Uterus (tissue), 4 donors: ENCODE data around the gene CLTB. TPM values are rescaled to one million over a fixed set of nuclear protein-coding genes. Genes with fewer than 3 reads are reported as not detected.

Experiments
- DNase-seq, 2 donors: peaks; one replicate each; pipeline ENCODE4 v3.0.0-alpha.2; 2019 to 2020
- H3K27ac ChIP-seq, 2 donors: fragments of 200-600 bp; sonication (generic); 1 replicate in 1 of 2; 2 replicates in 1 of 2; pipeline ENCODE4 v1.5.1; 2016 to 2018
- H3K27me3 ChIP-seq, 2 donors: fragments of 200-600 bp; sonication (generic); one replicate each; pipeline ENCODE4 v1.5.1; 2018 to 2019; ENCODE audit warnings: control low read depth in 1 of 2
- H3K36me3 ChIP-seq, 2 donors: fragments of 200-600 bp; sonication (generic); one replicate each; pipeline ENCODE4 v1.5.1; 2019; ENCODE audit warnings: control low read depth in 1 of 2
- H3K4me1 ChIP-seq, 2 donors: fragments of 200-600 bp; sonication (generic); one replicate each; pipeline ENCODE4 v1.5.1; 2018 to 2019; ENCODE audit warnings: control low read depth in 1 of 2
- H3K4me3 ChIP-seq, 2 donors: fragments of 200-600 bp; sonication (generic); 1 replicate in 1 of 2; 2 replicates in 1 of 2; pipeline ENCODE4 v1.5.1; 2018 to 2019; ENCODE audit warnings: mild to moderate bottlenecking in 1 of 2
- H3K9me3 ChIP-seq, 2 donors: fragments of 200-600 bp; sonication (generic); one replicate each; pipeline ENCODE4 v1.5.1; 2019; ENCODE audit warnings: control low read depth in 1 of 2
- POLR2A ChIP-seq, 2 donors: fragments of 450-650 bp; IDR thresholded peaks; one replicate each; pipeline ENCODE4 v1.6.1; 2016; ENCODE audit warnings: antibody characterized with exemption in 2 of 2, mild to moderate bottlenecking in 1 of 2, moderate library complexity in 1 of 2
- intact Hi-C: fragments of 100-400 bp; cut with DNase I; formaldehyde crosslinking; loops from one replicate; pipeline ENCODE4 v1.15.1; 2023; ENCODE audit warnings: low total_unique reads
- total RNA-seq, 4 donors: library from RNA; depleted of rRNA in 3 of 4; stranded (reverse); fragments of >200 nt in 3 of 4; gene quantifications; one replicate each; pipeline versions ENCODE4 v1.1.0 to v1.2.4, GENCODE V29; 2014 to 2023
- TF ChIP-seq, protein P1 (sequence below), 4 experiments: fragments of 200-600 bp in 2 of 4; fragments of 450-650 bp in 2 of 4; sonication (generic) in 2 of 4; IDR thresholded peaks; one replicate each; pipeline ENCODE4 v1.5.1; 2016 to 2019; ENCODE audit warnings: antibody characterized with exemption in 4 of 4, mild to moderate bottlenecking in 2 of 4, moderate library complexity in 1 of 4
- donor health status: DM: yes; HTN: yes; CAD: no.

The CLTB gene
- total RNA-seq, 4 donors from 2014 or later, result 34.7 to 162 (median 63.4) TPM

DNA sequence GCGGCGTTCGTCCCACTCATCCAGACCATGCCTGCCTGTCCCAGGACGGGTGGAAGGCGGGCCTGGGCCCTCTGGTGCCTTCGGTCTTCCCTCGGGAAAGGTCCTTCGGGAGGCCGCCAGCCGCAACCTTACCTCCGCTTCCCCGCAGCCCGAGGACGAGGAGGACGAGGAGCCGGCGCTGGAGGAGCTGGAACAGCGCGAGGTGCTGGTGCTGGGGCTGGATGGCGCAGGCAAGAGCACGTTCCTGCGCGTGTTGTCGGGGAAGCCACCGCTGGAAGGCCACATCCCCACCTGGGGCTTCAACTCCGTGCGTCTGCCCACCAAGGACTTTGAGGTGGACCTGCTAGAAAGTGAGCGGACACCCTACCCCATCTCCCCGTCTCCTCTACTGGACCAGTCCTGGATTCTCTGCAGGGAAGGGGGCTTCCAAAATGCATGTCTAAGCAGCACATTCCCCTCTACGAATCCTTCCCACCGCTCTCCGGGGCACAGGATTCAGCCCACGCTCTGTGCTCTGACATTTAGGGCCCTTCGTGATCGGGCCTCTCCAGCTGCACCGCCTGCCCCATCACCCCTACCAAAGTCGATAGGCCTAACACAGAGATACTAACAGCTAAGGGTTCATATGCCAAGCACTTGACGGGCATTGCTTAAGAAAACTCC, 50.0 kb downstream of the CLTB start:
- H3K27ac ChIP-seq, result peak overlapping the region; percentile 44 to 76
- no peak for DNase-seq
- H3K27me3 ChIP-seq, result no peaks in the 10 kb centered on the region
- intact Hi-C loops, result no loop called here
- no peaks in the 10 kb centered on the region for H3K36me3 ChIP-seq
- H3K9me3 ChIP-seq, result no peaks in the 10 kb centered on the region
- H3K4me3 ChIP-seq, result peak overlapping the region; percentile 34 to 70
- TF ChIP-seq POLR2A (IDR thresholded peaks at IDR 0.05), result no peak
- TF ChIP-seq, protein P1, sequence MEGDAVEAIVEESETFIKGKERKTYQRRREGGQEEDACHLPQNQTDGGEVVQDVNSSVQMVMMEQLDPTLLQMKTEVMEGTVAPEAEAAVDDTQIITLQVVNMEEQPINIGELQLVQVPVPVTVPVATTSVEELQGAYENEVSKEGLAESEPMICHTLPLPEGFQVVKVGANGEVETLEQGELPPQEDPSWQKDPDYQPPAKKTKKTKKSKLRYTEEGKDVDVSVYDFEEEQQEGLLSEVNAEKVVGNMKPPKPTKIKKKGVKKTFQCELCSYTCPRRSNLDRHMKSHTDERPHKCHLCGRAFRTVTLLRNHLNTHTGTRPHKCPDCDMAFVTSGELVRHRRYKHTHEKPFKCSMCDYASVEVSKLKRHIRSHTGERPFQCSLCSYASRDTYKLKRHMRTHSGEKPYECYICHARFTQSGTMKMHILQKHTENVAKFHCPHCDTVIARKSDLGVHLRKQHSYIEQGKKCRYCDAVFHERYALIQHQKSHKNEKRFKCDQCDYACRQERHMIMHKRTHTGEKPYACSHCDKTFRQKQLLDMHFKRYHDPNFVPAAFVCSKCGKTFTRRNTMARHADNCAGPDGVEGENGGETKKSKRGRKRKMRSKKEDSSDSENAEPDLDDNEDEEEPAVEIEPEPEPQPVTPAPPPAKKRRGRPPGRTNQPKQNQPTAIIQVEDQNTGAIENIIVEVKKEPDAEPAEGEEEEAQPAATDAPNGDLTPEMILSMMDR (IDR thresholded peaks at IDR 0.05), result no peak
- no peaks in the 10 kb centered on the region for H3K4me1 ChIP-seq

DNA sequence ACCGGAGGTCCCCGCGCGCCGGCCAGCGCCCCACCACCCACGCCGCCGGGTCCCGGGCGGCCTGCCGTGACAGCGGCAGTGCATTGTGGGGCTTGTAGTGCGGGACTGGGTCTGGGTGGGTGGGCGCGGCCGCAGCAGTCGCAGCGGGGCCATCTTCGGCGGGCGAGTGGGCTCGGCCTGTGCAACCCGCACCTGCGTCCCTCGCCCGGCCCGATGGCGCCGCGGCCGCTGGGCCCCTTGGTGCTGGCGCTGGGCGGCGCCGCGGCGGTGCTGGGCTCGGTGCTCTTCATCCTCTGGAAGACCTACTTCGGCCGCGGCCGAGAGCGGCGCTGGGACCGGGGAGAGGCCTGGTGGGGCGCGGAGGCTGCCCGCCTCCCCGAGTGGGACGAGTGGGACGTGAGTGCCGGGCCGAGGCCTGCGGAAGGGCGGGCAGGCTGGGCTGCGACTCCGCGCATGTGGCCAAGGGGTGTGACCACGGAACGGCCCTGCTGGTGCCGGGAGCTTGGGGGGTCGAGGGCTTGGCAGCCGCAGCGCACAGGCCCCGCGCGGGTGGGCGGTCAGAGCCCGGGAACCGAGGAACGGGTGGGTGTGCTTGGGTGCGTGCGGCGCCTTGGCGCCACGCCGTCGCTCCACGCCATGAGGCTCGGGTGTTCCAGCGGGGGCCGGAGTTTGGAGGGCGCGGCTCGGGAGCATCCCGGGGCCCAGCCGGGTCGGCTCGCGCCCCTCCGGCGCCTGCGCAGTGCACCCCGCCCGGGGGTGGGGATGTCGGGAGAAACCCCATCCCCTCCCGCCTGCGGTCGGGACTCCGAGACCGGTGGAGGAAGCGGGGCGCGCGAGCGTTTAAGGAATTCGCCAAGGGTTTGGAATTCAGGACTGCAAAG, 50.7 kb downstream of the CLTB start, which contains the start of gene ARL10:
Gene ARL10 (plus strand): TSS at position 137 of the 881 bp plus-strand sequence. CDS start 77 bp downstream, at position 214.
- no peaks in the 10 kb centered on the region for H3K9me3 ChIP-seq
- TF ChIP-seq POLR2A (IDR thresholded peaks at IDR 0.05), result no peak
- TF ChIP-seq, protein P1 (IDR thresholded peaks at IDR 0.05), result no peak
- intact Hi-C loops, result no loop called here
- H3K4me3 ChIP-seq, result peak within 1 kb of the TSS; percentile 34 to 70
- H3K27ac ChIP-seq, result peak within 1 kb of the TSS; percentile 44 to 76
- no peaks in the 10 kb centered on the region for H3K36me3 ChIP-seq
- DNase-seq, result peak in 1 of 2 donors; percentile 58
- no peaks in the 10 kb centered on the region for H3K4me1 ChIP-seq
- no peaks in the 10 kb centered on the region for H3K27me3 ChIP-seq

GRCh38 chr5:176364765-176365350, 51.5 kb downstream of the CLTB start:
- no peaks in the 10 kb centered on the region for H3K27me3 ChIP-seq
- TF ChIP-seq POLR2A (IDR thresholded peaks at IDR 0.05), result no peak
- TF ChIP-seq, protein P1 (IDR thresholded peaks at IDR 0.05), result no peak
- DNase-seq, result no peak
- peak overlapping the region; percentile 34 to 70 for H3K4me3 ChIP-seq
- peaks cover 0 to under 1% of the 10 kb centered on the region in 2 donors for H3K4me1 ChIP-seq
- intact Hi-C loops, result no loop called here
- peak overlapping the region; percentile 44 to 76 for H3K27ac ChIP-seq
- H3K9me3 ChIP-seq, result no peaks in the 10 kb centered on the region
- no peaks in the 10 kb centered on the region for H3K36me3 ChIP-seq

DNA sequence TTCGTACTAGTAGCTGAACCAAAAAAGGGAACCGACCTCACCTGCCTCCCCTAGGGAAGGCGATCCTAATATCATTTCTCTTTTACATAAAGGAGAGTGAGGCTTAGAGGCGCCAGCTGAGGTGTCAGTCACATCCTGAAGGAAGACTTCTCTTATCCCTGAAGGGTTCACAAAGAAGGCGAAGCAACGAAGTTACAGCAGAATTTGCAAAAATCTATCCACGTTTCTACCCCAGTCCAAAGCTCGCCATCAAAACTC, 54.2 kb downstream of the CLTB start:
- Histone ChIP-seq H3K27me3 (no peaks in the 10 kb centered on the region), H3K27ac (peak overlapping the region; percentile 70 to 83), H3K9me3 (no peaks in the 10 kb centered on the region), H3K4me1 (peaks cover 0 to 4% of the 10 kb centered on the region in 2 donors), H3K4me3 (peak overlapping the region in 1 of 2 donors; percentile 76), H3K36me3 (no peaks in the 10 kb centered on the region)
- DNase-seq, result no peak
- intact Hi-C loops, result no loop called here
- TF ChIP-seq, protein P1 (IDR thresholded peaks at IDR 0.05), result no peak
- no peak for TF ChIP-seq POLR2A (IDR thresholded peaks at IDR 0.05)
